Cardiac atrium fibroblast (primary cell): ENCODE data around the gene SCAMP4. TPM values are rescaled to one million over a fixed set of nuclear protein-coding genes. Genes with fewer than 3 reads are reported as not detected.

ENCODE experiments used
- total RNA-seq: library from RNA; depleted of rRNA; stranded (reverse); fragments of >200 nt; gene quantifications from 2 replicates; pipeline ENCODE4 v1.2.3, GENCODE V29; 2015

SCAMP4 gene
- 87.3 and 162 TPM in 2 replicates for total RNA-seq

DNA sequence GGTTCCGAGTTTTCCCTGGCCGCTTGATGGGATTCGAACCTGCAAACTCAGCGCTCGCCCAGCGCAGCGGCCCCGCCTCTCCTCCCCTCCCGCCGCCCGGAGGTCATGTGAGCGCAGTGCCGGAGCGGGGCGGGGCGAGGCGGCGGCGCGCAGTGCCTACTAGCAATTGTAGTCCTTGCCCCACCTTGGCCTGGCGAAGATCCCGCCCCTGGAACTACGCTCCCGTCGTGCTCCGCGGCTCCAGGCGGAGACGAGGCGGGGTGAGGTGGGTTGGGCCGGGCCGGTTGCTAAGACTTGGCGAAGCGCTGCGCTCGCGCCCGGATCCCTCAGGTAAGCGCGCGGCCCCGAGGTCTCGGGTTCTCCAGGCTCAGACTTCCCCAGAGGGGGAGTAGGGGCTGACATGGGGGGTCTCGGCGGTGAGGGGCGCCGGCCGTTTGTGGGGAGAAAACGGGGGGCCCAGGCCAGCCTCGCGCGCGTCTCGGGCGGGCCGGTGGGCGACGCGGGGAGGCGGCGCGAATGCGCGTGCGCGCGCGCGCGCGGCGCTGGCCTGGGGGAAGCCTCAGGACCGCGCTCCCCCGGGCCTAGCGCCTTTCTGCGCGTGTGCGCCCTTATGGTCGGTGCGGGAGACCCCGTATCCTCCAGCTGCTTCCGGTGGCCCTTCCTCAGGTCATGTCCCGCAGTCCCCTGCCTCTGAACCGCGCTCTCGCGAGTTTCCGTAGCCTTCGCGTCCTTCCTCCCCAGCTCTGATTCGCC lies at the start of gene SCAMP4, which contains the start of gene ADAT3:
Gene SCAMP4 (plus strand): TSS at position 290 of the 753 bp plus-strand sequence. CDS start 9,621 bp downstream, outside the sequence.
Gene ADAT3 (plus strand): TSS at position 290 of the 753 bp plus-strand sequence. CDS start 6,649 bp downstream, outside the sequence.

DNA sequence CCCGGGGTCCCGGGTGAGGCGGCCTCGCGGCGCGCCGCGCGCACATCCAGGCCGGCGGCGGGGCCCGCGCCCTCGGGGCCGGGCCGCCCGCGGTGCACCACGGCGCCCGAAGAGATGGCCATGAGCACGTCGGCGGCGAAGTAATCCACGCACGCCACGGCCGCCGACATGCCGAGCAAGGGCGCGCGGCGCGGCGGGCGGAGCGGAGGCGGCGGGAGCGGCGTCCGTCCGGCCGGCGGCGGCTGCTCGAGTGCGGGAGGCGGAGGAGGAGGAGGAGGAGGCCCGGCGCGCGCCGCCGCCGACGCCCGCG lies 41.9 kb upstream of the SCAMP4 start, which contains the start of gene KLF16:
Gene KLF16 (minus strand): TSS at position 252 of the 310 bp plus-strand sequence. CDS start 82 bp downstream, at position 170.

DNA sequence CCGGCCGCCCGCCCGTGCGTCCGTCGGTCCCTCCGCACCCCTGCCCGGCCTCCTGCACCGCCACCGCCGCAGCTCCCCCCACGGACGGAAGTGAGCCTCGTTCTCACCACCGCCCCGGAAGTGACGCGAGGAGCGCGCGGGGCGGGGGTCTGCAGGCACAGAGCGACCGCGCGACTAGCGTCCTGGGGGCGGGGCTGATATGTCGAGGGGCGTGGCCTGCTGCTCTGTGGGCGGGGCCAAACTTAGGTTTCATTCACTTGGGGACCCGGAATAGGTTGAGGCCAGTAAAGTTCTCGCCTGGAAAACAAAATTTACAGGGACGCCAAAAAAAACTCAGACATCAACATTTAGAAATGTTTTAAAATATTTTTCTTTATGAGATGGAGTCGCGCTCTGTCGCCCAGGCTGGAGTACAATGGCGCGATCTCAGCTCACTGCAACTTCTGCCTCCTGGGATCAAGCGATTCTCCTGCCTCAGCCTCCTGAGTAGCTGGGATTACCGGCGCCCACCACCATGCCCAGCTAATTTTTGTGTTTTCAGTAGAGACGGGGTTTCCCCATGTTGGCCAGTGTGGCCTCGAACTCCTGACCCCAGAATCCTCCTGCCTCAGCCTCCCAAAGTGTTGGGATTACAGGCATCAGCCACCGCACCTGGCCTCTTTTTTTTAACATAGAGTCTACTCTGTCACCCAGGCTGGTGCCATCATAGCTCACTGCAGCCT lies 19.6 kb upstream of the SCAMP4 start, which contains the start of gene ABHD17A:
Gene ABHD17A (minus strand): TSS at position 99 of the 722 bp plus-strand sequence. CDS start 3,930 bp downstream, outside the sequence.

DNA sequence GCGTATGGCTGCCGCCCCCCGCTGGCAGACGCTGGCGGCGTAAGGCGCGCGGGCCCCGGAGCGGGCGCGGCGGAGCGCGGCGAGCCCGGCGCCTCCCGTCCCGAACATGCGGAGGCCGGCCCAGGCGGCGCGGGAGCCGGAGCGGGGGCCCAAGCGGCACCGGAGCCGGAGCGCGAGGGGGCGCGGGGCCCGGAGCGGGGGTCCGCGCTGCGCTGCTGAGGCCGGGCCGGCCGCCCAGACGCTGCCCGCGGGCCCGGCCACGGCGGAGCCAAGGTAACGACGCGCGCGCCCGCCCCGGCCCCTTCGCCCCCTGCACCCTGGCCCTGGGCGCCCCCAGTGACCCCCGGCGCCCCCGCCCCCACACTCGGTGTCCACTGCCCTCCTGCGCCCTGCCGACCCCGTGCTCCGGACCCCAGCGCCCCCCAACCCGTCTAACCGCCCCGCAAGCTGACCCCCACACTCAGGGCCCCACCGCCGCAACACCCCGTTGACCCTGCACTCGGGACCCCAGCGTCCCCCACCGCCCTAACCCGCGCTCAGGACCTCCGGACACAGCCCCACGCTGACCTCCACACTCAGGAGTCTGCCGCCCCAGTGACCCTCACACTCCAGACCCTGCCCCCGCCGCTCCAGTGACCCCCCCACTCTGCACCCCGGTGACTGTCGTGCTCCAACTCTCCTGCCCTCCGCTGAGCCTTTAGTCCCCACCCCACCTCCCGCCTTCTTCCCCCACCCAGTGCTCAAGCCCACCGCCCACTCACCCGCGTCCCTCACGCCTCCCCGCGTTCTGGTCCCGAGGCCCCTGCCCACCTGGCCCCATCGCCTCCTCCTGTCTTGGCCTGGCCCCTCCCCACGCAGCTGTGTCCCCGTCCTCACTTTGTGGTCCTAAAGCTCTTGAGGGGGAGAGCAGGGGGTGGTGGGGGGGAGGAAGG lies 36.2 kb downstream of the SCAMP4 start, which contains the start of gene CSNK1G2:
Gene CSNK1G2 (plus strand): TSS at position 27 of the 932 bp plus-strand sequence. CDS start 28,601 bp downstream, outside the sequence.

Other genes with a start within 250 kb of the SCAMP4 start
- not detected in 2 replicates for gene ONECUT3, start 151.9 kb upstream of the SCAMP4 start, total RNA-seq
- 0.97 and 1.1 TPM in 2 replicates for gene ATP8B3, start 93.1 kb upstream of the SCAMP4 start, total RNA-seq
- 6.9 and 10.0 TPM in 2 replicates for gene REXO1, start 56.9 kb upstream of the SCAMP4 start, total RNA-seq
- gene KLF16, start 41.8 kb upstream of the SCAMP4 start, total RNA-seq, result 11.8 and 16.8 TPM in 2 replicates
- gene ABHD17A, start 19.9 kb upstream of the SCAMP4 start, total RNA-seq, result 159 and 164 TPM in 2 replicates
- 4.0 and 4.9 TPM in 2 replicates for gene ADAT3, start within 50 bp of the SCAMP4 start, total RNA-seq
- 50.4 and 68.5 TPM in 2 replicates for gene CSNK1G2, start 35.8 kb downstream of the SCAMP4 start, total RNA-seq
- 76.9 and 79.4 TPM in 2 replicates for gene BTBD2, start 110.3 kb downstream of the SCAMP4 start, total RNA-seq
- gene MKNK2, start 145.8 kb downstream of the SCAMP4 start, total RNA-seq, result 105 and 169 TPM in 2 replicates
- 44.1 and 46.2 TPM in 2 replicates for gene MOB3A, start 190.9 kb downstream of the SCAMP4 start, total RNA-seq
- 0.36 and 1.6 TPM in 2 replicates for gene IZUMO4, start 191.5 kb downstream of the SCAMP4 start, total RNA-seq
- gene AP3D1, start 246.2 kb downstream of the SCAMP4 start, total RNA-seq, result 110 and 111 TPM in 2 replicates